GM19351 (cell line): Measurements from ENCODE around the gene CELF1.

Source experiments
- ATAC-seq: cut with Tn5 transposase; IDR thresholded peaks from one replicate; pipeline ENCODE4 v1.9.1; 2021; ENCODE audit warnings: mild to moderate bottlenecking, moderate library complexity; ENCODE audit not compliant: unreplicated experiment

CELF1 gene

DNA sequence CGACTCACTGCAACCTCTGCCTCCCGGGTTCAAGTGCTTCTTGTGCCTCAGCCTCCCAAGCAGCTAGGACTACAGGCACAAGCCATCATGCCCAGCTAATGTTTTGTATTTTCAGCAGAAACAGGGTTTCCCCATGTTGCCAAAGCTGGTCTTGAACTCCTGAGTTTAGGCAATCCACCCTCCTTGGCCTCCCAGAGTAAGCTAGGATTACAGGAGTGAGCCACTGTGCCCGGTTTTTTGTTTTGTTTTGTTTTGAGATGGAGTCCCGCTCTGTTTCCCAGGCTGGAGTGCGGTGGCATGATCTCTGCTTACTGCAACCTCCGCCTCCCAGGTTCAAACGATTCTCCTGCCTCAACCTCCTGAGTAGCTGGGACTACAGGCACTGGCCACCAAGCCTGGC is 41.0 kb downstream of the CELF1 start:
- ATAC-seq: no peak

GRCh38 chr11:47510209-47510608 is 42.7 kb downstream of the CELF1 start:
- ATAC-seq: no peak

DNA sequence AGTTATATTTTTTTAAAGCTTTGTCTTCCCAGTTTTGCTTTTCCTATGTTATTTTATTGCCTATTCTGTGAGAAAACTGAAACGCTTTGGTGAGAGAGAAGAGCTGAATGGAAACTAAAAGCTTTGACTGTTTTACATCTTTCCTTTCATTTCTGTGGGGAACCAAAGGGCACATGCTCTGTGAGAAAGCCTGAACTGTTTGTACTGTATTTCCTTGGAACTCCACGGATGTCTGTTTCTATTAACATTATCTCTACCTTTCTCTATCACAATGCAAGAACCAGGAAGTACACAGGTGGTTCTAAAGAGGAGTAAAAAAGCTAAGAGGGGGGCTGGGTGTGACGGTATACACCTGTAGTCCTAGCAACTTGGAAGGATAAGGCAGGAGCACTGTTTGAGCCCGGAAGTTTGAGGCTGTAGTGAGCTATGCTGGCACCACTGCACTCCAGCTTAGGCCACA is 43.8 kb downstream of the CELF1 start:
- ATAC-seq: no peak

- ATAC-seq: no peak
These were observed 44.5 kb downstream of the CELF1 start for GRCh38 chr11:47508240-47508957.

DNA sequence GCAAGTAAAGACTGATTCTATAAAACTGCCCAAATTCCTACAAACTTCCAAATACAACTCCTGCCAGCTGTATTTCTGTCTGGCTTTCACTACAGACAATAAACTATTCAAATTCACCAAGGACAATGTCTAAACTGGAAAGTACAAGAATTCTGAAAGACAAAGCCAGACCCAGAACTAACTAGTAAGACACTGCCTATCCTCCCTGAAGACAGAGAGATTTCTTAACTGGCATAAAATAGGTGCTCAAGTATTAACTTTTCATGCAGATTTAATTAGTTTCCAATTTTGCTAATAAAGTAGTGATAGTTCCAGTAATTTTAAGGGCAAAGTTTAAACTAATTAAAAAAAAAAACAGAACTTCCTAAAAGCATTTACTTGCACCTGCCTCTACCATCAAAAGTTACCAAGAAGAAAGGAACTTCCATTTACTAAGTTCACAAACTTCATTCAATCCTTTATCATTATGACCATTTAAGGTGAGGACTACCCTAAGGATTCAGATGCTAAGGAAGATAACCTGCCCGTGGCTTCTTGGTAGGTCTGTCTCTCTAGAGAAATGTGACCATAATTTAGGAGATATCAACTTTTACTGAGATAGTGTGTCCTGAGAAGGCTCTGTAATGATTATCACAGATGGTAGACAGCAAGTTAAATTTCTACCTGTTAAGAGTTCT is 45.2 kb downstream of the CELF1 start:
- no peak for ATAC-seq

- ATAC-seq: no peak
These were observed 46.0 kb downstream of the CELF1 start for GRCh38 chr11:47506795-47507562.

DNA sequence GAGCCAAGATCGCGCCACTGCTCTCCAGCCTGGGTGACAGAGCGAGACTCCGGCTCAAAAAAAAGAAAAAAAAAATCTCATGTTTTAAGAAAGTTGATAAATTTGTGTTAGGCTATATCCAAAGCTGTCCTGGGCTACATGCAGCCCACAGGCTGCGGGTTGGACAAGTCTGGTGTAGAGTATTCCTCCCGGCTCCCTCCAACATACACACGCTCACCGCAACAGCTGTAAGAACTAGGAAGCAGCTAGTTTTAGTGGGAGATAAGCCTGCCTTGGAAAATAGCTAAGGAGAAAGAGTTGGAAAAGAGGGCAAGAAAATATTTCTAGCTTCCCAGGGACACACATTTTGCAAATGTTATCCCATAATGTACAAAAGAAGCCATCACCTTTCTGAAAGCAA is 46.6 kb downstream of the CELF1 start:
- ATAC-seq: no peak

GRCh38 chr11:47504910-47505309 is 48.0 kb downstream of the CELF1 start:
- ATAC-seq: no peak

DNA sequence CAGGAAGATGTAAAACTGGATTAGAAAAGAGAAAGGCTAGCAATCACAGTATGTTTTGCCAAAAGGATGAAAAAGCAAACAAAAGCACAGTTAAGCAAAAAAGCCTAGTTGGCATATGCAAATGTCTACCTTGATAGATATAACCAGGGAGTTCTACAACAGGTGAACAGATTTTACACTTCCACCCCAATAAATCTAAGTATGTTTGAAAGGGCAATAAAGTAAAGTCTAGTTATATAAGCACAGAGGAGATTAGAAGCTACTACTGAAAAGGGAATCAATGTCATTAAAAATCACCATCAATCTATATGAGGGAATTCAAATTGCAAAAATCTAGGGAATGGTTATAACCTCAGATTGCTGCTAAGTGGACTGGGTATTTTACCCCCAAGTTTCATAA is 49.7 kb downstream of the CELF1 start:
- no peak for ATAC-seq

GRCh38 chr11:47502767-47503166 is 50.2 kb downstream of the CELF1 start:
- no peak for ATAC-seq

DNA sequence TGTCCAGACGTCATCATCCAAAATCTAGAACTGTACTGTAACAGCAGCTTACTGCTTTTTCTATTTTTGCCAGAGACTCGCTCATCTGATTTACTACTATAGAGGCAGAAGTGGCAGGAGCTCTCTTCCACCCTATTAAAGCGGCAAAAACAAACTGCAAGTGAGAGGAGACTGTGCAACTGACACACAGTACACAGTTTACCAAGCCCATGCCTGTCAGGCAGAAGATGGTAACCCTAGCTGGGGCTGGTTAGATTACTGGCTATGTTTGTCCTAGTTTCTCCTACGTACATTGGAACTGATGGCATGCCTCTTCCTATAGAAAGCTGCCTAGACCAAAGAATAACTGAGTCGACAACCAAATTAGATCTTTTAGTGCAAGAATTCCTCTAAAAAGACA is 51.8 kb downstream of the CELF1 start:
- no peak for ATAC-seq

DNA sequence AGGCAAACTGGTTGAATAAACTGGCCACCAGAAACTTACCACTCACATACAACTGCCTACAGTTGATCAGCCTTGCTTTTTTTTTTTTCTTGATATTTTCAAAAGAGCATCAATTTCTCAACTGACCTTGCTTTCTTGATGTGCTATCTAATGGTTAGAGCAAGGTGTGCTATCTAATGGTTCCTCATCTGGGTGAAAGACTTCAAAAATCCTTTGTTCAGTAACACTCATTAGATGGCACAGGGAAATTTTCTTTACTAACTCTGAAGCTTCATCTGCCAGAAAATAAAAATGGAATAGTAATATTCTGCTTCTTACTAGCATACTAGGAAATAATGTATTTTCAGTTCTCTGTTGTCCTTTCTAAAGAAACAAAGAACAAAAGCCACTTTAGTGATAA is 52.8 kb downstream of the CELF1 start:
- ATAC-seq: no peak

- ATAC-seq: no peak
These were observed 53.3 kb downstream of the CELF1 start for GRCh38 chr11:47499614-47500013.

DNA sequence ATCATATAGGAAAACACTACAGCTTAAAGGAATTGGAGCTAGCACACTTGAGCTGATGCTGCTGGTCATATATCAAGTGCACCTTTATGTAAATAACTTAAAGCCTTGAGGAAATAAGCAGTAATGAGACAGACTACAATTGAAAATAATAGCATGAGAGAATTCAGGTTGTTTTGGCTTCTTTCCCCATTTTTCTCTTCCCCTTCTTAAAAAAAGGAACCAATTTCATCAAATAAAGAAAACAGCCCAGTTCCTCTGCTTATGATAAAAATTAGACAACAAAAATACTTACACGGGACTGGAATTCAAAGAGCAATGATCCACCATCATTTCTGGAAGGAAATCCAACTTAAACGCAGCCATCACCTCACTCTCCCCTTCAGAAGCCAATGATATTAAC is 53.8 kb downstream of the CELF1 start:
- no peak for ATAC-seq

DNA sequence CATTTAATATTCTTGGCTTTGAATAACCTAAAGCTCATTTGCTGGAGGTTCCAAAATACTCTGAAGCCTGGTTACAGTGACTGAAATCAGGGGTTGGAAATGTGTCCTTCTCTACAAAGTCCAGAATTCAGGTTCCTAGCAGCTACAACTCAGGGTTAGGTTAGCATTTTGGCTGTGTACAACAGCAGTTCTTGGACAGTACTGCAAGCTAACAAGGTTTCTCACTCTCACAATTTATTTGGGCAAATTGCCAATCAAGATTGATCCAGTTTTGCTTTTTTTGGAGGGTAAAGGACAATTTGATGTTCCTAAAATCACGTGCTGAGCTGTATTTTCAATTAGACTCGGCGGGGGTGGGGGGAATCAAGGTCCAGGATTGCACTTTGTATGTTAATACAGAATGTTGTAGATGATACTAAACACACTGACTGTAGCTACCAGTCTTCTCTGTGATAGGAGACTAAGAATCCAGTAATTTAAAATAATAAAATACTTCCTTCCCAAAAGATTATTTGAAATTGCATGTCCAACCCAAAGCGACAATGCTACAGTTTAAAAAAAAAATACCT is 54.3 kb downstream of the CELF1 start:
- no peak for ATAC-seq

DNA sequence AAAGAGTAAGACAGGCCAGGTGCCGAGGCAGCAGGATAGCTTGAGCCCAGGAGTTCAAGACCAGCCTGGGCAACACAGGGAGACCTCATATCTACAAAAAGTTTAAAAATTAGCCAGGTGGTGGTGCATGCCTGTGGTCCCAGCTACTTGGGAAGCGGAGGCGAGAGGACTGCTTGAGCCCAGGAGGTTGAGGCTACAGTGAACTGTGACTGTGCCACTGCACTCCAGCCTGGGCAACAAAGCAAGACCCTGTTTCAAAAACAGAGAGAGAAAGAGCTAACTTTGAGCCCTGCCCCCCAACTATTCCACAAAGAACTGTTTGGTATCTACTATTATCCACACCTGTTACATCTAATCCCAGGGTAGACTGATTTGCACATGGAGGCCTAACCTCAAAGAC is 54.8 kb downstream of the CELF1 start:
- ATAC-seq: no peak

DNA sequence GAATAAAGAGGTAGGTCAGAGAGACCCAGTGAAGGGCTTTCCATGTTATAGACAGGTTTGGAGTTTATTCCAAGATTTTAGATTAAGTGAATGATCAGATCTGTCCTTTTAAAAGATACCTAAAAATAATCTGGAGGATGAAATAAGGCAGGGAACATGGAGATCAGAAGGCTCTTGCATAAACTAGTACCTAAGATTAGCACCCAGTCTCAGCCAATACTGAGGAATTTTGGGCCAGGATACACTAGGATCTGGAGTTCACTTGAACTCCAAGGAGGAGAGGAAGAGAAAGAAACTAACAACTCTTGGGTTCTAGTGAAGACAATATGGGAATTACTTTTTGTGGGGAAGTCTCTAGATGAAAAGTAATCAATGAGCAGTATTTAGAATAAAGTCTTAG is 56.1 kb downstream of the CELF1 start:
- ATAC-seq: no peak

DNA sequence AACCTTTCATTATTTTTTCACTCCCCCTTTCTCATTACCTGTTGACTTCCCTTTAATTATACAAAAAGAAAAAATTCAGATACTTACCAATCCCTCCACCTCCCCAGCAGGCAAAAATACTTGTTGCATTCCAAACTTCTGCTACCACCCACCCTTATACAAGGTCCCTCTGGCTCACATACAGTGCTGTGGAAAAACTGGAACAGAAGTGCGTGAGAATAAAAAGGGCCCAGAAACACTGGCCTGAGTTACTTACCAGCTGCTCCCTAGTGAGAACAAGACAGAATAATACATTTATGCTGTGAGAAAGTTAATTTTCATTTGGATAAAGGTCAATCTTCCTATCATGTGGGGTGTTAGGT is 57.1 kb downstream of the CELF1 start:
- no peak for ATAC-seq

DNA sequence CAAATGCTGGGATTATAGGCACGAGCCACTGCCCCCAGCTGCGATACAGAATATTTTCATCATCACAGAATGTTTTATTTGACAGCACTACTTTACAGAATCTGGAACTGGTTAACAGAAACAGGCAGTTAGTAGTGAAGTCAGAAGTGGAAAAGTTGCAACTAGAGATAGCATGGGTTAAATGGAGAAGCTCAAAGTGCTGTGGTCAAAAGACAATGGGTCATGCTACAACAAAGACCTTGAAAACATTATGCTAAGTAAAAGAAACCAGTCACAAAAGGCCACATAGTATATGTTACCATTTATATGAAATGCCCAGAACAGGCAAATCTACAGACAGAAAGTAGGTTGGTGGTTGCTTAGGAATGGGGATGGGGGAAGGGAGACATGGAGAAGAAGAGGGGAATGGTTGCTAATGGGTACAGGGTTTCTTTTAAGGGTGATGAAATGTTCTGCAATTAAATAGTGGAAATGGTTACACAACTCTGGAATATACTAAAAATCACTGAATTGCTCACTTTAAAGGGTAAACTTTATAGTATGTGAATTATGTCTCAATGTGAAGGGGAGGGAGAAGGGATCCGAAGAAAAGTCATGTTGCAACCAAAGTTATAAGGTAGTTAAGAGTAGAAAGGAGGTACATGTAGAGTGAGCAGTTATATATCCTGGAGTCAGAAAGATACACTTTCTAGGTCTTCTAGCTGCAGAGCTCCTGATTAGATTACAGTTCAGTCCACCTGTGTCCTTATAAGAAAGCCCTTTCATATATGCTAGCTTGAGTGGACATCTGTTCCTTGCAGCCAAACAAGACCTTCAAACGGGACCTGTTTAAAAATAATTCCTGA is 57.7 kb downstream of the CELF1 start:
- no peak for ATAC-seq

- no peak for ATAC-seq
These were observed 63.6 kb downstream of the CELF1 start for GRCh38 chr11:47489395-47489755.
